ENCODE results near the gene KIF24.
A peak's percentile ranks its signal among the peaks of the same experiment; 100 is the strongest.
"Not testable (repeated sequence)": the region's sequence is repeated elsewhere in the genome, so short reads cannot be mapped to it uniquely, and the experiment has no call there.

KIF24 gene

GRCh38 chr9:34321451-34321850, 7.6 kb downstream of the KIF24 start:
- no peak for DNase-seq

DNA sequence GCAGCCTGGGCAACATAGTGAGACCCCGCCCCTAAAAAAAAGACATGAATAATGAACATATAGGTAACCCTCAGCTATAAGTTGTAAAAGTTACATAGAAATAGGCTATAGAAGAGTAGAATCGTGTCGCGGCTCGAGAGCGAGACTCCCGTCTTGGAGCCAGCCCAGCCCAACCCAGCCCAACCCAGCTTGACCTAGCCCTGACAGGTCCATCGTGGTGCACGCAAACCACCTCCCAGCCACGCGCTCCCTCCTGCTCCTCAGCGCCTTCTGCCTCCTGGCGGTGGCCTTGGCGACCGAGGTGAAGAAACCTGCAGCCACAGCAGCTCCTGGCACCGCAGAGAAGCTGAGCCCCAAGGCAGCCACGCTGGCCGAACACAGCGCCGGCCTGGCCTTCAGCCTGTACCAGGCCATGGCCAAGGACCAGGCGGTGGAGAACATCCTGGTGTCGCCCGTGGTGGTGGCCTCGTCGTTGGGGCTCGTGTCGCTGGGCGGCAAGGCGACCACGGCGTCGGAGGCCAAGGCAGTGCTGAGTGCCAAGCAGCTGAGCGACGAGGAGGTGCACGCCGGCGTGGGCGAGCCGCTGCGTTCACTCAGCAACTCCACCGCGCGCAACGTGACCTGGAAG, 10.8 kb downstream of the KIF24 start:
- DNase-seq = no peak

DNA sequence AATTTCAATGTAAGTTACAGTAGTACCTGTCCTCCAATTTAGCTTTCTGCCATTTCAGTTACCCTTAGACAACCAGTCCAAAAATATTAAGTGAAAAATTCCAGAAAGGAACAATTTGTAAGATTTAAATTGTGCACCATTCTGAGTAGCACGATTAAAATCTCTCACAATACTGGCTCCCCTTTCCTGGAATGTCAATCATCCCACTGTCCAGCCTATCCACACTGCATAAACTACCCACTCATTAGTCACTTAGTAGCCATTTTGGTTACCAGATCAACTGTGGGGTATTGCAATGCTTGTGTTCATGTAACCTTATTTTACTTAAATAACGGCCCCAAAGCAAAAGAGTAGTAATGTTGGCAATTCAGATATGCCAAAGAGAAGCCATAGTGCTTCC, 11.6 kb downstream of the KIF24 start:
- no peak for DNase-seq

GRCh38 chr9:34311499-34312185, 17.4 kb downstream of the KIF24 start:
- DNase-seq = no peak

- DNase-seq = peak; percentile 26
Measured at GRCh38 chr9:34310215-34310614, 18.9 kb downstream of the KIF24 start.

DNA sequence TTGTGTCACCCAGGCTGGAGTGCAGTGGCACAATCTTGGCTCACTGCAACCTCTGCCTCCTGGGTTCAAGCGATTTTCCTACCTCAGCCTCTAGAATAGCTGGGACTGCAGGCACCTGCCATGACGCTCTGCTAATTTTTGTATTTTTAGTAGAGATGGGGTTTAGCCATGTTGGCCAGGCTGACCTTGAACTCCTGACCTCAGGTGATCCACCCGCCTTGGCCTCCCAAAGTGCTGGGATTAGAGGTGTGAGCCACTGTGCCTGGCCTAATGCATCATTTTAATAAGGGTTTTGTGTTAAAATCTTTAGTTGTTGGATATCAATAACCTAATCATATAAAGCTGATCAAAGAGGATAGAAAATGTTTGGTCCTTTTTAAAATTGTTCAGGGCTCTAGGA, 20.8 kb downstream of the KIF24 start:
- not testable (repeated sequence) for DNase-seq

DNA sequence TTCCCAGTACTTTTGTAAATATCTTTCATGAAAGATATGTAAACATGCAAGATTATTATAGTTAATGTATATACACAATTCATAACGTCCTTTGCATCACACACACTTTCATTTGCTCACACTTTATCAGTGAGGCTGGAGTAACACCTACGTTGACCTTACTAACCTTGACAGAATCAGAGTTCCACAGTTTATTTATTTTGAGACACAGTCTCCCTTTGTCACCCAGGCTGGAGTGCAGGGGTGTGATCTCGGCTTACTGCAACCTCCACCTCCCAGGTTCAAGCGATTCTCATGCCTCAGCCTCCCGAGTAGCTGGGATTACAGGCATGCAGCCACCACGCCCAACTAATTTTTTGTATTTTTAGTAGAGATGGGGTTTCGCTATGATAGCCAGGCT, 28.0 kb downstream of the KIF24 start:
- DNase-seq = not testable (repeated sequence)

DNA sequence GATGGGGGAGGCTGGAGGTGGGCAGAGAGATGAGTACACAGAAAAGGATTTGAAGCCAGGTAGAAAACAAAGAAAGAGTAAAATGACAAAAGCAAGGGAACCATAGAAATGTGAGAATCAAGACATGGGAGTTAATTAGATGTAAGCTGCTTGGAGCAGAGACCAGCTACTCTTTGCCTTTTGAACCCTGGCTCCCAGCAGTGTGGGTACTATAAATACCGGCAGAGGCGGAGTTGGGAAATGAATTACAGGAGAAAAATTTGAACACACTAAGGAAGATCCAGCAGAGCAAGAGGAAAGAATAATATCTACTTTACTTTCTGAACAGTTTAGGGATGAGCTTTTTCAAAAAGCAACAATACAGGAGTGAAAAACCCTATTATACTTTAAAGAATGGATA, 36.5 kb downstream of the KIF24 start:
- no peak for DNase-seq

GRCh38 chr9:34291423-34291822, 37.6 kb downstream of the KIF24 start:
- no peak for DNase-seq

DNA sequence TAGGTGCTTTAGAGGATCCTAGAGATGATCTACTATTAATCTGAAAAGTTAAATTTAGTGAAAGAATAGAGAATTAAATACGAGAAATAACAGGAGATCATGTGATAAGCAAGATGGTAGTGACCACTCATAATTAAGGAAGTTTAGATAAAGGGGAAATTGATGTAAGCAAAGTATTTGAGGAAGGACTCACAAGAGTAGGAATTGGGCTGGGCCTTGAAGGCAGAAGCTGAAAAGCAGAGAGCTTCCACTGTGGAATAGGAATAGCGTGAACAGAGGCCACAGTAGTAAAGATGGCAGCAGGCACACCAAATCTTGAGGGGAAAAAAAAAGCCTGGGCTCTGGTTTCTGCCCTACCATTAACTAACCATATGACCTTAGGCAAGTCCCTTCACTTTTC, 38.0 kb downstream of the KIF24 start:
- no peak for DNase-seq

DNA sequence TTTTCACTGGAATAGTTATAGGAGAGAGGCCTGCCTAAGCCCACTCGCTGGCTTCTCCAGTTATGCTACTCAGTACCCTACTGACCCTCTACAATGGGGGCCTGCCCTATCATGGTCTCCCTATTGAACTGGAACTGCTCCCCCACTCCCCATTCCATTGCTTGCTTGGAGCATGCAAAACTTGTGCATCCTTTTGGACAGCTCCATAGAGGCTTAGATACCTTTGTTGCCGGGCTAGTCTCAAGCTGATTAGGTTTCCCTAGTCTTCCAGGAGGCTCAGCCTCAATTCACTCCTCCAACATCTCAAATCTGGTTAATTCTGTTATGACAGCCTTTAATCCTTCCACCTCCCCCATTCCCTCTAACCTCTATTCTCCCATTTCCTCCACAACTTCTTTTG, 39.9 kb downstream of the KIF24 start:
- no peak for DNase-seq

GRCh38 chr9:34282096-34282495, 47.0 kb downstream of the KIF24 start:
- DNase-seq = no peak

DNA sequence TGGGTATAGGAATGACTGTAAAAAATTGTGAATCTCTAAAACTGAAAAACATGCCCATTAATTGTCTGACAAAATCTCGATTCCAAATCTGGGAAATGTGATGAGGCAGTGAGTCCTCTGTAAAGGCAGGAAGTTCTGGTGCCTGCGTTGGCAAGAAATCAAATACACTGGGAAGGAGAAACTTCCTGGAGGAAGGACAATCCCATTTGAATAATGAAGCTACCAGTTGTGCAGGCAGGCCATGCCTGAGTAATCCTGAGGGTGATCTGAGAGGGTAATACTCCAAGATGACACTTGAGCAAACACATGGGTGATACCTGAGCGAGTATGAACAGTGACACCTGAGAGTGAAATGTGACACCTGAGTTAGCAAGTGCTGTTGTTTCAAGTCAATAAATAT, 49.7 kb downstream of the KIF24 start:
- DNase-seq = peak; percentile 58
